Gastroesophageal sphincter (tissue), 4 donors: ENCODE measurements around the gene NEDD9. TPM values are rescaled to one million over a fixed set of nuclear protein-coding genes. Genes with fewer than 3 reads are reported as not detected.
A peak's percentile ranks its signal among the peaks of the same experiment; 100 is the strongest.

Experiments
- ATAC-seq: fragments of 150-250 bp; one replicate; pipeline ENCODE4 v1.9.1; 2016; ENCODE audit warnings: mild to moderate bottlenecking, moderate library complexity
- H3K27ac ChIP-seq, 4 donors: fragments of 200-600 bp; sonication (generic) in 3 of 4; 1 replicate in 3 of 4; 2 replicates in 1 of 4; pipeline ENCODE4 v1.5.1; 2016 to 2019
- H3K27me3 ChIP-seq: fragments of 200-600 bp; sonication (generic); one replicate; pipeline ENCODE4 v1.5.1; 2019
- H3K36me3 ChIP-seq, 2 donors: fragments of 200-600 bp; sonication (generic); one replicate each; pipeline ENCODE4 v1.5.1; 2019; ENCODE audit warnings: control low read depth in 1 of 2
- H3K4me1 ChIP-seq, 3 donors: fragments of 200-600 bp; sonication (generic); 1 replicate in 2 of 3; 2 replicates in 1 of 3; pipeline ENCODE4 v1.5.1; 2016 to 2019; ENCODE audit warnings: control low read depth in 2 of 3
- H3K4me3 ChIP-seq, 2 donors: fragments of 200-600 bp; sonication (generic); one replicate each; pipeline ENCODE4 v1.5.1; 2019; ENCODE audit warnings: mild to moderate bottlenecking in 1 of 2, moderate library complexity in 1 of 2
- H3K9me3 ChIP-seq, 3 donors: fragments of 200-600 bp; sonication (generic); one replicate each; pipeline ENCODE4 v1.5.1; 2017 to 2019; ENCODE audit warnings: control low read depth in 2 of 3
- EP300 ChIP-seq: sonication (generic); formaldehyde crosslinking; IDR thresholded peaks from one replicate; pipeline ENCODE4 v1.6.1; 2017; ENCODE audit warnings: antibody characterized with exemption, mild to moderate bottlenecking
- POLR2A ChIP-seq, 2 donors: fragments of 450-650 bp; IDR thresholded peaks; one replicate each; pipeline ENCODE4 v1.6.1; 2017; ENCODE audit warnings: antibody characterized with exemption in 2 of 2, mild to moderate bottlenecking in 2 of 2, moderate library complexity in 1 of 2
- POLR2AphosphoS5 ChIP-seq: sonication (generic); formaldehyde crosslinking; IDR thresholded peaks from one replicate; pipeline ENCODE4 v1.6.1; 2017; ENCODE audit warnings: antibody characterized with exemption
- WGBS, 2 donors: methylation state at CpG; one replicate each; pipeline ENCODE4 v1.1.5; 2018; ENCODE audit warnings: low coverage in 1 of 2; 5-methylcytosine and 5-hydroxymethylcytosine counted together
- total RNA-seq, 4 donors: library from RNA; depleted of rRNA; stranded (reverse); fragments of >200 nt; gene quantifications; one replicate each; pipeline ENCODE4 v1.1.0, GENCODE V29; 2016
- TF ChIP-seq, protein P1 (sequence below), 4 experiments: fragments of 200-600 bp in 2 of 4; fragments of 450-650 bp in 2 of 4; sonication (generic) in 1 of 4; IDR thresholded peaks; one replicate each; pipeline ENCODE4 v1.5.1; 2017 to 2019; ENCODE audit warnings: antibody characterized with exemption in 4 of 4, mild to moderate bottlenecking in 2 of 4, moderate library complexity in 2 of 4

NEDD9 gene
- total RNA-seq, 4 donors from 2014 or later = 13.1 to 42.7 (median 26.7) TPM

DNA sequence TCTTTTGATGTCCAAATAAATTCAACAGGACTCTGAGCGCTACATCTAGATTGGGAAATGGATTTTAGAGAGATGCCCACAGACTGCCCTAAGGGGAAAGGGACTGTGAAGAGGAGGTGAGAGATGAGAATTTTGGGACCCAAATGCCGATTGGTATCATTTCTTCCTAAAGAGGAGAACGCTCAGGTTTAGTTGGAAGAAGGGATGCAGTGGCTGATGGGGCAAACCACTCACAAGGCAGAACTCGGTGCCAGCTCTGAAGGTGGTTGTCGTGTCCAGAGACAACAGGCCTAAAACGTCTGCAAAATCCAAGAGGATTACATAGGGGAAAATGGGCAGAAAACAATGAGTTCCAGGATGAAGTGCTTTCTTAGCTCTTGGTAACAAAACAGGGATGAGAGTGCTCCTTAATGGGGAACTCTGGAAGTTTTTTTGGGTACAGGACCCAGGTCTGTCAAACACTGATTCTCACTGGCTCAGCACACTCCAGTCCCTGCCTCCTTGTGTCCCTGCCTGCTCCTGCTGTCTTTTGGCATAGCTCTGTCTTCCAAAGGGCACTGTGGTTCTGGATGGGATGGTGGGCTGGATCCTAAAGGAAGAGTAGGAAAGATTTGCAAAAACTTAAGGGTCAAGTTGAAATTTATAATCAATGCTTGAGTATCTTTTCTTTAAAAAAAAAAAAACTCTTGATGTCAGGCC lies 29.0 kb downstream of the NEDD9 start:
- WGBS, 2 donors = 86 to 91% methylated on average over 6 of the region's 6 CpGs
- peaks cover 0 to 25% (median 9%) of the 10 kb centered on the region in 3 donors for H3K4me1 ChIP-seq
- no peak overlapping the region for H3K4me3 ChIP-seq
- TF ChIP-seq POLR2AphosphoS5 (no peak), POLR2A (IDR thresholded peaks at IDR 0.05) (no peak), EP300 (no peak)
- TF ChIP-seq, protein P1, sequence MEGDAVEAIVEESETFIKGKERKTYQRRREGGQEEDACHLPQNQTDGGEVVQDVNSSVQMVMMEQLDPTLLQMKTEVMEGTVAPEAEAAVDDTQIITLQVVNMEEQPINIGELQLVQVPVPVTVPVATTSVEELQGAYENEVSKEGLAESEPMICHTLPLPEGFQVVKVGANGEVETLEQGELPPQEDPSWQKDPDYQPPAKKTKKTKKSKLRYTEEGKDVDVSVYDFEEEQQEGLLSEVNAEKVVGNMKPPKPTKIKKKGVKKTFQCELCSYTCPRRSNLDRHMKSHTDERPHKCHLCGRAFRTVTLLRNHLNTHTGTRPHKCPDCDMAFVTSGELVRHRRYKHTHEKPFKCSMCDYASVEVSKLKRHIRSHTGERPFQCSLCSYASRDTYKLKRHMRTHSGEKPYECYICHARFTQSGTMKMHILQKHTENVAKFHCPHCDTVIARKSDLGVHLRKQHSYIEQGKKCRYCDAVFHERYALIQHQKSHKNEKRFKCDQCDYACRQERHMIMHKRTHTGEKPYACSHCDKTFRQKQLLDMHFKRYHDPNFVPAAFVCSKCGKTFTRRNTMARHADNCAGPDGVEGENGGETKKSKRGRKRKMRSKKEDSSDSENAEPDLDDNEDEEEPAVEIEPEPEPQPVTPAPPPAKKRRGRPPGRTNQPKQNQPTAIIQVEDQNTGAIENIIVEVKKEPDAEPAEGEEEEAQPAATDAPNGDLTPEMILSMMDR (IDR thresholded peaks at IDR 0.05) = no peak
- ATAC-seq = no peak
- H3K27me3 ChIP-seq = no peaks in the 10 kb centered on the region
- peak overlapping the region in 1 of 4 donors; percentile 9 for H3K27ac ChIP-seq
- no peaks in the 10 kb centered on the region for H3K9me3 ChIP-seq
- no peaks in the 10 kb centered on the region for H3K36me3 ChIP-seq

DNA sequence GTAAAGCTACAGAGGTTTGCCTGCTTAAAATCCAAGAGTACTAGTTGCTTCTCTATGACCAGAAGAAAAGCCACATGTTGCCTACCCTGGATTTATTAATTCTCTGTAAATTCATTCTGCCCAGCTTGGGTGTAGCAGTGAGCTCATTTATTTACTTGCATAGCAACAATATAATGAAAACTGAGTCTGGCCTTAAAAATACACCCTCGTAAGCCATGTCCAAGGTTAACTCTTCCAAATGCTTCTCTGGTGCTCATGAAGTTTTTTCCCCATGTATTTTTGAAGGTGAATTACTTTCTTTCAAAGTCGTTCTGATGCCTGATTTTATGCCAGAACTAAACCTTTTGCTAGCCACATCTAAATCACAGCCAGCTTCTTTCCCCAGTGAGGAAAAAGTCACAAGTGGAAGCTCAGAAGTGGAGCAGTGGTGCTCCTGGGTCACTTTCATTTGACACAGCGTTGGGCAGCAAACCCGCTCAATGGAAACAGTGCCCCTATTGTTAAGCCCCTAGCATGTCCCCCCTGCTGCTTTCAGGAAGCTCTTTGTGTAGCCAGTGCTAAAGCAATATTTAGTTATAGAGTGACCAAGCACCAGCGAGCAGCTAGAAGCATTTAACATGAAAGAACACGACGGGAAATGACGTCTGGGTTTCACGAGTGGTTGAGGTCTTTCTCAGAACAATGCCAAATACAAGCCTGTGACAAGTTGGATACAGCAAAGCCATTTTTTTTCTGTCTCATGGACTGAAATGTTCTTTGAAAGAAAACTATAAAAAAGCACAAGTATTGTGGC lies 29.8 kb downstream of the NEDD9 start:
- Histone ChIP-seq H3K4me1 (peaks cover 0 to 25% (median 10%) of the 10 kb centered on the region in 3 donors), H3K9me3 (no peaks in the 10 kb centered on the region), H3K27me3 (no peaks in the 10 kb centered on the region), H3K27ac (peak overlapping the region in 2 of 4 donors; percentile 9 to 11), H3K4me3 (no peak overlapping the region), H3K36me3 (no peaks in the 10 kb centered on the region)
- 63 to 66% methylated on average over 7 of the region's 9 CpGs for WGBS, 2 donors
- no peak for ATAC-seq
- TF ChIP-seq, protein P1 (IDR thresholded peaks at IDR 0.05) = no peak
- TF ChIP-seq POLR2A (IDR thresholded peaks at IDR 0.05) (no peak), EP300 (no peak), POLR2AphosphoS5 (no peak)

DNA sequence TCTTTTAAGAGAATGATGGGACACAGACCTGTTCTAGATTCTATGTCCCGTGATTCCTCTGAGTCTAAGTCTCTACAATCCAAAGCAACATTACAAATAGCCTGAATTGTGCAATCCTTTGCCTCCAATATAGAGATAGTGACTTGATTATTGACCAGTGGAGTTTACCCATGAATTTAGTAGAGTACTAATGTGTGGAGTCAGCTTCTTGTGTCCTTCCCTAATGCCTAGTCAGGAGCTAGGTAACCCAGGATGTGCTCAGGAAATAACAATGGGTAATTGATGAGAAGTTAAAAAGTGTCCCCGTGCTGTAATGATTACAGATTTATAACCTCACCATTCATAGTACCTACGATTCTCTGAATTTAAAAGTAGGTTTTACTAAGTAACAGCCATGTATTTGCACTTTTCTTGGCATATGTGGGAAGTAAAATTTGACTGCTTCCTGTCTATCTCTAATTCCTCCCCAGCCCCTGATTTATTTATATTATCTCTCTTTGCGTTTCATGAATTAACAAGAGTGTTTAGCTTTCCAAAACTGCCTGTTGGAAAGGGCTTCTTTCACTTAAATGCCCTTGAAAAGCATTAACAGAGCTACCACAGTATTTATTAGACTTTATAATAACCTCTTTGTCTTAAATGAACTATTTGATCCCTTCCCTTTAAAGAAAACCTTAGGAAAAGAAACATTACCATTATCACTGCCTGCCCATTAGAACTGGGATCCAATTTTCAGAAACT lies 30.5 kb downstream of the NEDD9 start:
- Histone ChIP-seq H3K27ac (peak overlapping the region in 1 of 4 donors; percentile 9), H3K9me3 (no peaks in the 10 kb centered on the region), H3K27me3 (no peaks in the 10 kb centered on the region), H3K4me3 (no peak overlapping the region), H3K36me3 (no peaks in the 10 kb centered on the region), H3K4me1 (peaks cover 0 to 26% (median 9%) of the 10 kb centered on the region in 3 donors)
- no peak for ATAC-seq
- TF ChIP-seq POLR2AphosphoS5 = no peak
- 58 to 80% methylated on average over 4 of the region's 4 CpGs for WGBS, 2 donors

- Histone ChIP-seq H3K4me3 (no peak overlapping the region), H3K9me3 (no peaks in the 10 kb centered on the region), H3K4me1 (peaks cover 0 to 29% (median 6%) of the 10 kb centered on the region in 3 donors), H3K27me3 (no peaks in the 10 kb centered on the region), H3K36me3 (no peaks in the 10 kb centered on the region), H3K27ac (peak overlapping the region in 1 of 4 donors; percentile 28)
- no peak for TF ChIP-seq EP300
- TF ChIP-seq, protein P1 (IDR thresholded peaks at IDR 0.05) = no peak
- no peak for ATAC-seq
- WGBS, 2 donors = 67 to 100% methylated on average over 2 to 3 of the region's 3 CpGs
Observed at GRCh38 chr6:11201015-11201414, 31.5 kb downstream of the NEDD9 start.

- no peak for TF ChIP-seq POLR2AphosphoS5
- TF ChIP-seq EP300 = no peak
- TF ChIP-seq, protein P1 (IDR thresholded peaks at IDR 0.05) = no peak
- TF ChIP-seq POLR2A (IDR thresholded peaks at IDR 0.05) = no peak
- Histone ChIP-seq H3K4me3 (no peak overlapping the region), H3K27me3 (no peaks in the 10 kb centered on the region), H3K36me3 (no peaks in the 10 kb centered on the region), H3K9me3 (no peaks in the 10 kb centered on the region), H3K4me1 (peaks cover 0 to 35% (median 8%) of the 10 kb centered on the region in 3 donors), H3K27ac (no peak overlapping the region)
- no peak for ATAC-seq
- WGBS, 2 donors = 86 to 100% methylated on average over 1 of the region's 1 CpG
Observed at GRCh38 chr6:11200356-11200755, 32.1 kb downstream of the NEDD9 start.
